Mesendoderm (in vitro differentiated cells): Measurements from ENCODE around the gene KLHDC3.

ENCODE experiments used
- DNase-seq: peaks from one replicate; pipeline ENCODE4 v3.0.0; 2013
- H2AK5ac ChIP-seq: 2 replicates; pipeline ENCODE4 v1.6.1; 2013; ENCODE audit warnings: low read length, inconsistent platforms
- H2BK120ac ChIP-seq: 2 replicates; pipeline ENCODE4 v1.6.1; 2013; ENCODE audit warnings: low read depth, mild to moderate bottlenecking, low read length, moderate library complexity, mixed read lengths
- H2BK15ac ChIP-seq: replicated peaks from 2 replicates; pipeline ENCODE4 v1.6.1; 2013; ENCODE audit warnings: low read depth, mild to moderate bottlenecking, moderate library complexity
- H2BK5ac ChIP-seq: 2 replicates; pipeline ENCODE4 v1.6.1; 2013; ENCODE audit warnings: low read length, inconsistent platforms
- H3K18ac ChIP-seq: 2 replicates; pipeline ENCODE4 v1.6.1; 2013; ENCODE audit warnings: mild to moderate bottlenecking, low read length, mixed read lengths
- H3K23ac ChIP-seq: one replicate; pipeline ENCODE4 v1.6.1; 2013; ENCODE audit warnings: low read length
- H3K27ac ChIP-seq: 2 replicates; pipeline ENCODE4 v1.5.1; 2013; ENCODE audit warnings: low read depth, mild to moderate bottlenecking, inconsistent platforms, low read length, moderate library complexity
- H3K27me3 ChIP-seq: 2 replicates; pipeline ENCODE4 v1.6.1; 2013; ENCODE audit warnings: low read length, control low read depth, mild to moderate bottlenecking, inconsistent platforms; ENCODE audit not compliant: insufficient read depth, poor library complexity
- H3K36me3 ChIP-seq: 2 replicates; pipeline ENCODE4 v1.6.1; 2013; ENCODE audit warnings: low read length, inconsistent platforms; ENCODE audit not compliant: control insufficient read depth, insufficient read depth
- H3K4ac ChIP-seq: one replicate; pipeline ENCODE4 v1.6.1; 2013; ENCODE audit warnings: low read depth, mild to moderate bottlenecking, low read length, moderate library complexity
- H3K4me1 ChIP-seq: 2 replicates; pipeline ENCODE4 v1.6.1; 2013; ENCODE audit warnings: low read depth, low read length, inconsistent platforms; ENCODE audit not compliant: control insufficient read depth
- H3K4me2 ChIP-seq: 2 replicates; pipeline ENCODE4 v1.6.1; 2013; ENCODE audit warnings: low read length
- H3K4me3 ChIP-seq: 2 replicates; pipeline ENCODE4 v1.5.1; 2013; ENCODE audit warnings: mild to moderate bottlenecking, low read length
- H3K56ac ChIP-seq: one replicate; pipeline ENCODE4 v1.6.1; 2013; ENCODE audit warnings: low read length
- H3K79me1 ChIP-seq: 2 replicates; pipeline ENCODE4 v1.6.1; 2013; ENCODE audit warnings: low read length, inconsistent platforms
- H3K79me2 ChIP-seq: 2 replicates; pipeline ENCODE4 v1.6.1; 2013; ENCODE audit warnings: mild to moderate bottlenecking, low read length; ENCODE audit not compliant: control insufficient read depth, insufficient read depth
- H3K9ac ChIP-seq: 2 replicates; pipeline ENCODE4 v1.6.1; 2013; ENCODE audit warnings: low read length, inconsistent platforms
- H4K5ac ChIP-seq: one replicate; pipeline ENCODE4 v1.6.1; 2013; ENCODE audit warnings: low read length
- H4K8ac ChIP-seq: one replicate; pipeline ENCODE4 v1.6.1; 2013; ENCODE audit warnings: low read depth, mild to moderate bottlenecking, control low read depth, low read length, moderate library complexity
- WGBS: extraction: QIAGEN DNeasy Blood & Tissue Kit; methylation state at CpG from one replicate; pipeline ENCODE4 v1.1.7; 2013; ENCODE audit warnings: low lambda C conversion rate, missing lambda C conversion rate; ENCODE audit not compliant: insufficient coverage; ENCODE audit errors: extremely low coverage; 5-methylcytosine and 5-hydroxymethylcytosine counted together

Gene KLHDC3

GRCh38 chr6:43060755-43061633 is 46.9 kb downstream of the KLHDC3 start:
- no peak for DNase-seq
- no peak overlapping the region for H3K4me3 ChIP-seq
- H3K4ac ChIP-seq = no peak overlapping the region
- H3K56ac ChIP-seq = peak overlapping the region; percentile 95
- H3K79me2 ChIP-seq = peaks cover 13% of the 10 kb centered on the region
- H4K5ac ChIP-seq = no peak overlapping the region
- peak overlapping the region; percentile 78 for H3K9ac ChIP-seq
- H3K4me2 ChIP-seq = peak overlapping the region; percentile 8
- H2AK5ac ChIP-seq = no peak overlapping the region
- no peak overlapping the region for H3K18ac ChIP-seq
- no peak overlapping the region for H2BK120ac ChIP-seq
- H4K8ac ChIP-seq = no peak overlapping the region
- WGBS = no CpG with 5 or more reads among the region's 12 CpGs
- H2BK15ac ChIP-seq = no peak overlapping the region
- H3K36me3 ChIP-seq = no peaks in the 10 kb centered on the region
- H2BK5ac ChIP-seq = no peak overlapping the region
- H3K27ac ChIP-seq = no peak overlapping the region
- peaks cover 6% of the 10 kb centered on the region for H3K4me1 ChIP-seq
- H3K79me1 ChIP-seq = peaks cover 17% of the 10 kb centered on the region
- H3K23ac ChIP-seq = no peak overlapping the region
- no peaks in the 10 kb centered on the region for H3K27me3 ChIP-seq

GRCh38 chr6:43061861-43062260 is 47.8 kb downstream of the KLHDC3 start:
- DNase-seq = no peak
- Histone ChIP-seq H2AK5ac (no peak overlapping the region), H3K9ac (no peak overlapping the region), H3K79me1 (peaks cover 17% of the 10 kb centered on the region), H3K36me3 (no peaks in the 10 kb centered on the region), H3K4me1 (peaks cover 6% of the 10 kb centered on the region), H3K27ac (no peak overlapping the region), H4K5ac (no peak overlapping the region), H3K23ac (no peak overlapping the region), H3K56ac (no peak overlapping the region), H2BK5ac (no peak overlapping the region), H3K27me3 (no peaks in the 10 kb centered on the region), H4K8ac (no peak overlapping the region), H3K4me3 (no peak overlapping the region), H2BK120ac (no peak overlapping the region), H3K4me2 (no peak overlapping the region), H2BK15ac (no peak overlapping the region), H3K4ac (no peak overlapping the region), H3K79me2 (peaks cover 13% of the 10 kb centered on the region), H3K18ac (no peak overlapping the region)
- WGBS = no CpG with 5 or more reads among the region's 2 CpGs

- WGBS = no CpG with 5 or more reads among the region's 12 CpGs
- Histone ChIP-seq H3K4me3 (no peak overlapping the region), H2BK5ac (no peak overlapping the region), H2BK15ac (no peak overlapping the region), H2AK5ac (no peak overlapping the region), H3K23ac (no peak overlapping the region), H2BK120ac (no peak overlapping the region), H3K27me3 (no peaks in the 10 kb centered on the region), H3K4me1 (peaks cover 6% of the 10 kb centered on the region), H3K9ac (no peak overlapping the region), H3K4me2 (no peak overlapping the region), H3K79me1 (peaks cover 16% of the 10 kb centered on the region), H3K79me2 (peaks cover 13% of the 10 kb centered on the region), H4K5ac (no peak overlapping the region), H3K4ac (no peak overlapping the region), H3K56ac (no peak overlapping the region), H3K27ac (no peak overlapping the region), H3K36me3 (no peaks in the 10 kb centered on the region), H3K18ac (no peak overlapping the region), H4K8ac (no peak overlapping the region)
- DNase-seq = no peak
Observed at GRCh38 chr6:43062818-43063217, 48.8 kb downstream of the KLHDC3 start.

GRCh38 chr6:43070028-43070632 is 56.1 kb downstream of the KLHDC3 start:
- no peak overlapping the region for H3K18ac ChIP-seq
- peak overlapping the region; percentile 55 for H2AK5ac ChIP-seq
- no peak overlapping the region for H3K56ac ChIP-seq
- H3K27ac ChIP-seq = no peak overlapping the region
- no peaks in the 10 kb centered on the region for H3K79me2 ChIP-seq
- no peak overlapping the region for H3K4me3 ChIP-seq
- H2BK15ac ChIP-seq = no peak overlapping the region
- H4K8ac ChIP-seq = no peak overlapping the region
- H3K23ac ChIP-seq = peak overlapping the region; percentile 3
- no peaks in the 10 kb centered on the region for H3K79me1 ChIP-seq
- no peaks in the 10 kb centered on the region for H3K4me1 ChIP-seq
- no peak overlapping the region for H3K4ac ChIP-seq
- no CpG with 5 or more reads among the region's 6 CpGs for WGBS
- peak overlapping the region; percentile 9 for H3K9ac ChIP-seq
- no peak overlapping the region for H2BK5ac ChIP-seq
- H3K4me2 ChIP-seq = no peak overlapping the region
- no peak overlapping the region for H2BK120ac ChIP-seq
- no peaks in the 10 kb centered on the region for H3K36me3 ChIP-seq
- DNase-seq = peak; percentile 86
- no peaks in the 10 kb centered on the region for H3K27me3 ChIP-seq
- H4K5ac ChIP-seq = no peak overlapping the region
